Left lung (tissue), 10 donors: Measurements from ENCODE around the gene ELOVL5. TPM values are rescaled to one million over a fixed set of nuclear protein-coding genes. Genes with fewer than 3 reads are reported as not detected.

Experiments used
- ATAC-seq: fragments of 200-7000 bp; cut with Tn5 transposase; one replicate; pipeline ENCODE4 v1.9.1; 2020; ENCODE audit warnings: moderate library complexity
- DNase-seq, 4 donors: peaks; one replicate each; pipeline ENCODE4 v3.0.0-alpha.2; 2013 to 2020
- H3K27ac ChIP-seq, 2 donors: fragments of 200-600 bp; sonication (generic) in 1 of 2; one replicate each; pipeline versions ENCODE4 v1.5.0 to v1.8.0; 2020 to 2021
- H3K27me3 ChIP-seq, 2 donors: fragments of 200-600 bp; sonication (generic) in 1 of 2; one replicate each; pipeline versions ENCODE4 v1.5.0 to v1.8.0; 2020 to 2021
- H3K36me3 ChIP-seq, 2 donors: fragments of 200-600 bp; sonication (generic) in 1 of 2; one replicate each; pipeline versions ENCODE4 v1.5.0 to v1.8.0; 2020 to 2021
- H3K4me1 ChIP-seq, 2 donors: fragments of 200-600 bp; one replicate each; pipeline ENCODE4 v1.8.0; 2021
- H3K4me3 ChIP-seq, 2 donors: fragments of 200-600 bp; sonication (generic) in 1 of 2; one replicate each; pipeline versions ENCODE4 v1.5.0 to v1.8.0; 2020 to 2021; ENCODE audit warnings: mild to moderate bottlenecking in 1 of 2
- H3K9me3 ChIP-seq, 2 donors: fragments of 200-600 bp; sonication (generic) in 1 of 2; one replicate each; pipeline versions ENCODE4 v1.5.0 to v1.8.0; 2020 to 2021
- CTCF ChIP-seq, 2 donors: fragments of 200-600 bp; sonication (generic) in 1 of 2; IDR thresholded peaks; one replicate each; pipeline versions ENCODE4 v1.5.0 to v1.8.0; 2021; ENCODE audit warnings: antibody characterized with exemption in 2 of 2
- intact Hi-C, 2 donors: fragments of 100-400 bp; cut with DNase I; formaldehyde crosslinking; loops; one replicate each; pipeline versions ENCODE4 v1.11.2 to v1.14.2; 2022
- polyA plus RNA-seq, 6 donors: library from polyadenylated mRNA; unstranded; fragments of 120-200 nt; gene quantifications; one replicate each; pipeline ENCODE4 v1.2.1, GENCODE V29; 2013; ENCODE audit not compliant: insufficient read length in 6 of 6
- total RNA-seq, 2 donors: library from RNA; stranded (reverse); fragmentation: NEBNext Ultra II Directional; extraction: Animal tissue kit (Norgen Biotek cat#: 25700); gene quantifications; one replicate each; pipeline ENCODE4 v1.2.1, GENCODE V29; 2021
- donor health status: DM: no; HTN: yes; CAD: no.
- donor health status: DM: no; HTN: no; CAD: no.

Gene ELOVL5
- total and polyA plus RNA-seq, 8 donors = 54.3 to 132 (median 61.5) TPM

DNA sequence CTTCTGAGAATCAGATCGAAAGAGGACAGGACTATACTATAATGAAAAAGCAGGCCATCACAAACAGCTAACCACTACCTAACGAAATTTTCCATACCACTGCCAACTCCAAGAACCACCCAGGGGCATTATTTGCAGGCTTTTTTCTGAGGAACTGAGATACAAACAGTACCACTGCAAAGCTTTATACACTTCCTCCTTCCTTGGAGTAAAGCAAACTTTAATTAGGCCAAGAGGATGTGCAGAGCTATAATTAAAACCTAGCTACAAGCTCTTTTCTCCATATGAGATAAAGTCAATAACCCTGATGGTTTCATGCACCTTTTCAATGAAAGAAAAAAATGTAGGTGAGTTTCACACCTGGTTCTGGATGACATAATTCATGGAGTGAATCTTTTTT lies 68.5 kb downstream of the ELOVL5 start:
- ATAC-seq = no peak
- Histone ChIP-seq H3K4me3 (no peak overlapping the region), H3K27ac (no peak overlapping the region), H3K27me3 (no peaks in the 10 kb centered on the region), H3K9me3 (no peaks in the 10 kb centered on the region), H3K36me3 (peaks cover 0 to 27% of the 10 kb centered on the region in 2 donors), H3K4me1 (peaks cover 6 to 32% of the 10 kb centered on the region in 2 donors)
- TF ChIP-seq CTCF (IDR thresholded peaks at IDR 0.05) = no peak
- no peak for DNase-seq
- intact Hi-C loops = no loop called here

DNA sequence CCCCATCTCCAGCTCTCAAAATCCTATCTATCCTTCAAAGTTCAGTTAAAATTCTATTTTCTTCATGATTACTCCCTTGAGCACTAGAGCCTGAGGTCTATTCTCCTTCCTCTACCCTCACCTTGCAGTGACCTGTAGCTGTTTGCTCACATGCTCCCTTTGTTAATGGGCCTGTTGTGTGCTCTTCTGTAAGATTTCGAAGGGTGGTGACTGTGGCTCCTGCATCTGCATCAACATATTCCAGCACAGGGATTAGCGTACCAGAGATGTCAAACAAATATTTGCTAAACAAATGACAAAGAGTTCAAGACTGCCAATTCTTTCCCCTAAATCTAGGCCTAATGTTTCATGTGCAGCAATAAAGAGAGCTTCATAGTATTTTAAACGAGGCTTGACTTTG lies 69.5 kb downstream of the ELOVL5 start:
- Histone ChIP-seq H3K27me3 (no peaks in the 10 kb centered on the region), H3K4me3 (no peak overlapping the region), H3K4me1 (peaks cover 6 to 32% of the 10 kb centered on the region in 2 donors), H3K36me3 (peaks cover 0 to 36% of the 10 kb centered on the region in 2 donors), H3K9me3 (no peaks in the 10 kb centered on the region), H3K27ac (no peak overlapping the region)
- TF ChIP-seq CTCF (IDR thresholded peaks at IDR 0.05) = no peak
- ATAC-seq (no peak), DNase-seq (no peak)
- intact Hi-C loops = no loop called here

DNA sequence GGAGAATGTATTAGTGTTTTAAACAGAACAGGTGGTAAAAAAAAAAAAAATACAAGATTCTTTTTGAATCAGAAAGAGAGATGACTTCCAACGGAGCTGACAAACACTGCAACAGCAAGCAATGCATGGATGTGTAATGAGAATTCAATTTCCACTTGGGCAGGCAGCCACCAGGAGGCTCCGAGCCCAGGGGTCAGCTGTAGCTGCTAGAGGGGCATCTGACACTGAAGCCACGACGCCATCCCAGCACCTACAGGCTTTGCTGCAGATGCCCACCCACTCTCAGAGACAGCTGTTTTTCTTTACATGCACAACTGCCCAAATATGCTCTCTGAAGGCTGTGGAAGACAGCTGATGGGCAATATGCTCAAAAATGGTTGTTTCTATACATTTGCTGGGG lies 75.4 kb downstream of the ELOVL5 start:
- no peak for DNase-seq
- ATAC-seq = no peak
- no peaks in the 10 kb centered on the region for H3K27me3 ChIP-seq
- H3K4me3 ChIP-seq = no peak overlapping the region
- peaks cover 0 to 87% of the 10 kb centered on the region in 2 donors for H3K36me3 ChIP-seq
- H3K9me3 ChIP-seq = no peaks in the 10 kb centered on the region
- intact Hi-C loops = no loop called here
- no peak for TF ChIP-seq CTCF (IDR thresholded peaks at IDR 0.05)
- no peak overlapping the region for H3K27ac ChIP-seq
- H3K4me1 ChIP-seq = peaks cover 0 to 10% of the 10 kb centered on the region in 2 donors

DNA sequence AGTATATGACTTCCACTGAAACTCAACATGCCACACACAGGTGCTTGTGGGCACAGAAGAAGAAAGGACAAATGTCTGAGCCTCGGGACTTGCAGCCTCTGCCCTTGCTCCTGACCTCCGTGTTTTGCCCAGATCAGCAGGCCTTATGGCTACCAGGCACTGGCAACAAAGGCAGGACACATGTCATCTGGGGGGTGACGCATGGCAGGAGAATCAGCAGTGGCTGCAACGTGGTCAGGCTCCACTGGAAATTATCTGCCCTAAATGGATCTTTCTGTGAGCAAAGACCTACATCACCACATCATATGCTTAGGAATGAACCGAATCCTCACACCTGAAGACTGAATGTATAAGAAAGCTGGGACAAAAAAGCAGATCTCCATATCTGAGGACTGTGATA lies 78.9 kb downstream of the ELOVL5 start:
- Histone ChIP-seq H3K4me1 (peaks cover 0 to 10% of the 10 kb centered on the region in 2 donors), H3K36me3 (peaks cover 6 to 89% of the 10 kb centered on the region in 2 donors), H3K9me3 (no peaks in the 10 kb centered on the region), H3K4me3 (no peak overlapping the region), H3K27ac (no peak overlapping the region), H3K27me3 (no peaks in the 10 kb centered on the region)
- intact Hi-C loops = no loop called here
- no peak for ATAC-seq
- no peak for TF ChIP-seq CTCF (IDR thresholded peaks at IDR 0.05)
- DNase-seq = no peak

- no peak for DNase-seq
- H3K4me1 ChIP-seq = peaks cover 0 to 15% of the 10 kb centered on the region in 2 donors
- no peaks in the 10 kb centered on the region for H3K9me3 ChIP-seq
- no peak overlapping the region for H3K27ac ChIP-seq
- intact Hi-C loops = no loop called here
- ATAC-seq = no peak
- H3K4me3 ChIP-seq = no peak overlapping the region
- no peaks in the 10 kb centered on the region for H3K27me3 ChIP-seq
- no peak for TF ChIP-seq CTCF (IDR thresholded peaks at IDR 0.05)
- H3K36me3 ChIP-seq = peaks cover 6 to 85% of the 10 kb centered on the region in 2 donors
Observed at GRCh38 chr6:53268858-53269608, 79.7 kb downstream of the ELOVL5 start.
